HUES6 (cell line): ENCODE measurements around the gene ATXN7L1.

Experiments used
- H3K27ac ChIP-seq: 2 replicates; pipeline ENCODE4 v1.7.0; 2013; ENCODE audit warnings: low read depth, mild to moderate bottlenecking, low read length, inconsistent platforms
- H3K27me3 ChIP-seq: 2 replicates; pipeline ENCODE4 v1.6.1; 2013; ENCODE audit warnings: low read length; ENCODE audit not compliant: control insufficient read depth, insufficient read depth
- H3K36me3 ChIP-seq: 2 replicates; pipeline ENCODE4 v1.6.1; 2013; ENCODE audit warnings: low read length; ENCODE audit not compliant: control insufficient read depth, insufficient read depth
- H3K4me1 ChIP-seq: 2 replicates; pipeline ENCODE4 v1.6.1; 2013; ENCODE audit warnings: low read length; ENCODE audit not compliant: control insufficient read depth, insufficient read depth
- H3K4me3 ChIP-seq: 2 replicates; pipeline ENCODE4 v1.5.1; 2013; ENCODE audit warnings: low read depth, low read length
- H3K9ac ChIP-seq: one replicate; pipeline ENCODE4 v1.6.1; 2013; ENCODE audit warnings: mild to moderate bottlenecking, low read length
- H3K9me3 ChIP-seq: 2 replicates; pipeline ENCODE4 v1.6.1; 2013; ENCODE audit warnings: low read depth, low read length; ENCODE audit not compliant: control insufficient read depth, insufficient read depth

The ATXN7L1 gene

DNA sequence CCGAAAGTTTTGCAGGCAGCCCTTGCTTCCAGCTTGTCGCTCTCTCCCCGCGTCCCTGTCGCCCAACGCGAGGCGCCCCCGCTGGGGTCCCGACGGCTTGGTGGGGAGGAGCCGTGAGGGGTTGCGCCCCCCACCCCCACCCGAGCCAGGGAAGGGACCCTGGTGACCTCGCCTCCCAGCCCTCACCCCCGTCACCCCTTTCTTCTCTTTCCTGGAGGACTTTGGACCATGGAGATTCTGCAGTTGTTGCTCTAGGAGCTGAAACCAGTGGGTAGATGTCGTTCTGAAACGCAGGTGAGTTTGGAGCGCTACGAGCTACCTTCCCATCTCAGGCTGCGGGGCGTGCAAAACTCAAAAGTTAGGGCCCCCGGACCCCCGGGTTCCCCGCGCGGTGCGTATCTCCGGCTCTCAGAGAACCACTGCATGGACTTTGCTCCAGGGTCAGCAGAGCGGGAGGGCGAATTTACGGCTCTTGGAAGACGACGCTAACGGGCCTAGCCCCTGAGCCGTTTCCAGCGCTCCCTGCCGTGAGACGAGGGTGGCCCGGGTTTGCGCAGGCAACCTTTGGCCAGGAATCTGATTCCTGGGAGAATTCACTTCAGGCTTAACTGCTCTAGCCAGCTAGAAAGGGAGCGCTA lies 684 bp upstream of the ATXN7L1 start:
- Histone ChIP-seq H3K27me3 (peaks cover 12% of the 10 kb centered on the region), H3K27ac (no peak overlapping the region; the same call in 1 of the 2 replicates), H3K9ac (peak overlapping the region; percentile 84), H3K4me3 (peak overlapping the region; percentile 75), H3K36me3 (peaks cover 10% of the 10 kb centered on the region), H3K4me1 (peaks cover 26% of the 10 kb centered on the region), H3K9me3 (no peaks in the 10 kb centered on the region)

DNA sequence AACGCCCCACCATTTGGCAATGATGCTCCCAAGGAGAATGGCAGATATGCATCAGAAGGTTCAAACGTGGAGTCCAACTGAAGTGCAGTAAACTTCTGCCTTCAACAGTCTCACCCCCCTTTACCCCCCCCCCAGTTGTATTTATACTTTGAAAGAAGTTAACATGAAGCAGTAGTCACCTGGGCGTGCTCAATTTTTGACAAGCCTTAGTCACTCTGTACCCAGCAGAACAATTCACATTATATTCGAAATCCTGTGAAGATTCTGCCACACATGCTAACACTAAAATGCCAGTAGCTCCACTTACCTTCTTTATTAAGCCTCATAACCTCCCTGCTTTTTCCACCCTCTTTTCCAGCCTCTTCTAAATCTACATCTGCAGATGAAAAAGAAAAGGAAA lies 894 bp downstream of the ATXN7L1 start:
- H3K27me3 ChIP-seq: peaks cover 12% of the 10 kb centered on the region
- H3K4me1 ChIP-seq: peaks cover 24% of the 10 kb centered on the region
- no peaks in the 10 kb centered on the region for H3K9me3 ChIP-seq
- H3K4me3 ChIP-seq: peak overlapping the region; percentile 89
- H3K36me3 ChIP-seq: peaks cover 10% of the 10 kb centered on the region
- 0 out of 2 replicates have a peak overlapping the region, but pooled peaks have one; percentile 85 for H3K27ac ChIP-seq
- H3K9ac ChIP-seq: peak overlapping the region; percentile 95

DNA sequence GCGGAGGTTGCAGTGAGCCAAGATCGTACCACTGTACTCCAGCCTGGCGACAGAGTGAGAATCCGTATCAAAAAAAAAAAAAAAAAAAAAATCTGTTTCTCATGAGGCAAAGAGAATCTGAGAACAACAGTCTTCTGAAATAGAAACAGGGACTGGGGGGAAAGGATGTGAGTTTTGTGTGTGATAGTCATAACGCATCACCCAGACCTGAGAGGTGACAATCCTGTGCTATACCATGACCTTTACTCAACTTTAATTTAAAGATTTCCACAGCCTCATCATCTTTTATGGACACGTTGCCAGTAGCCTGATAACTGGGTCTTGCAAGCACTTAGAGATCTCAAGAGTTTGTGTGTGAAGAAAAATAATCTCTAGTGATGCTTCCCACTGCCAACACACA lies 2.3 kb downstream of the ATXN7L1 start:
- Histone ChIP-seq H3K4me1 (peaks cover 22% of the 10 kb centered on the region), H3K27ac (no peak overlapping the region), H3K36me3 (peaks cover 12% of the 10 kb centered on the region), H3K4me3 (no peak overlapping the region), H3K27me3 (peaks cover 12% of the 10 kb centered on the region), H3K9me3 (no peaks in the 10 kb centered on the region), H3K9ac (no peak overlapping the region)

DNA sequence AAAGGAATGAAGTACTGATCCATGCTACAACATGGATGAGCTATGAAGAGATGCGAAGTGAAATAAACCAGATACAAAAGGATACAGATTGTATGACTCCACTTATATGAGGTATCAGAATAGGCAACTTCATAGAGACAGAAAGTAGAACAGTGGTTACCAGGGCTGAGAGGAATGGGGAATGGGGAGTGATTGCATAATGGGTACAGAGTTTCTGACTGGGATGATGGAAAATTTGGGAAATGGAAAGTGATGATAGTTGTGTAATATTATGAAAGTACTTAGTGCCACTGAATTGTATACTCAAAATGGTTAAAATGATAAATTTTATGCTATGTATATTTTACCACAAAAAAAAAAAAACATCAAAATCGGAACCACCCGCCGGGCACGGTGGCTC lies 3.9 kb downstream of the ATXN7L1 start:
- Histone ChIP-seq H3K4me3 (no peak overlapping the region), H3K36me3 (peaks cover 19% of the 10 kb centered on the region), H3K4me1 (peaks cover 7% of the 10 kb centered on the region; the same call in 1 of the 2 replicates), H3K9ac (no peak overlapping the region), H3K27me3 (peaks cover 1% of the 10 kb centered on the region), H3K27ac (no peak overlapping the region), H3K9me3 (no peaks in the 10 kb centered on the region)

DNA sequence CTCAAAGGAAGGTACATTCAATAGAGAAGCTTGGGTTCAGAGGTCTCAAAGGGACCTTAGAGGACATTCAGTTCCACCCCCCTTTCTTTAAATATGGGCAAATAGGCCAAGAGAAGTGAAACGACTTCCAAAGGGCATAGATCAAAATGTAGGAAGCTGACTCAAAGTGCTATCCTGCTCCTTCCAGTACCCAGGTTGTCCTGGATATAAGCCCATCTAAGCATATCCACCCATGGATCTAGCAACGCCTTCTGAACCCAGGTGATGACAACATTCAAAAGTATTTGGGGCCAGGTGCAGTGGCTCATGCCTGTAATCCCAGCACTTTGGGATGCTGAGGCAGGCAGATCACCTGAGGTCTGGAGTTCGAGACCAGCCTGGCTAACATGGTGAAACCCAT lies 5.3 kb downstream of the ATXN7L1 start:
- H3K4me1 ChIP-seq: peaks cover 7% of the 10 kb centered on the region; the same call in 1 of the 2 replicates
- no peak overlapping the region for H3K27ac ChIP-seq
- H3K27me3 ChIP-seq: no peaks in the 10 kb centered on the region
- peaks cover 21% of the 10 kb centered on the region for H3K36me3 ChIP-seq
- no peak overlapping the region for H3K4me3 ChIP-seq
- no peaks in the 10 kb centered on the region for H3K9me3 ChIP-seq
- no peak overlapping the region for H3K9ac ChIP-seq

DNA sequence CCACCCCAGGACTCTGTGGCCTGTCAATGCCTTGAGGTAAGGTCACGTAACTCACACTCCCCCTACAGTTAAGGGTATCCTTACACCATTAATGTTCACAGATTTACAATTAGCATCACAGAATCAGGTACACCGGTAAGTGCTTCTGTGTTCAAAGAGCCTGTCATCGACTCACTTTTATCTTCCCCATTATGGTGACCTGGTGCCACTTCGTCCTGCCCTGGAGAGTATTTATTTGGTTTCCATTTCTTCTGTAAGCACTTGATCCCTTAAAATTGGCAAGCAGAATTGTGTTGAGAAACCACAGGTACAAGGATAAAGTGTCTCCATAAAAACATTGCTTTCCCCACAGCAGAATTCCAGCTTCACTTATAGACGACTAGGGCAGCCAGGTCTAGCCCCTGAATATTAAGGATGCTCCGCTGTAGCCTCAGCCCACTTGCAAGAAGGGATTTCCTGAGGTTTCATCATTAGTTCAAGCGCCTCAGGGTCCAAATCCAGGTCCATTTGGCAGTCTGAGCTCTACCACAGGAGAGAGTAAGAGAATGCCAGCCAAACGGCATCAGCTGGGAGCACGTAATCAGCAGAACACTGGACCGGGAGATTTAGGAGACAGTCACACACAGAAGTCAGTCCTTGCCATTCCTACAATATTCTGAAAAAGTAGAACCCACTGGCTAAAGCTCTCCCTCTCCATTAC lies 10.1 kb downstream of the ATXN7L1 start:
- Histone ChIP-seq H3K9me3 (no peaks in the 10 kb centered on the region), H3K36me3 (peaks cover 16% of the 10 kb centered on the region; the same call in 1 of the 2 replicates), H3K27ac (no peak overlapping the region)

DNA sequence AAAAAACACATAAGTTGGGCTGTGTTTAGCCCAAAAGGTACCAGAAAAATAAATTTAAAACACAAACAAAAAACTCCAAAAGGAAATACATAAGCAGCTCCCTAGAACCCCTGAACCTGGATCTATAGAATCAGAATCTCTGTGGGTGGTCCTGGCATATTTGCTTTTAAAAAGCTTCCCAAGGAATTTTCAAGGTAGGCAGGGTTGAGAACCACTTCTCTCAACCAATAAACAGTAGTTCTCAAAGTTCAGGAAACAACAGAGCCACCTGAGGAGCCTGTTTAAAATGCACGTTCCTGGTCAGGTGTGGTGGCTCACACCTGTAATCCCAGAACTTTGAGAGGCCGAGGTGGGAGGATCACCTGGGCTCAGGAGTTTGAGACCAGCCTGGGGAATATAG lies 12.5 kb downstream of the ATXN7L1 start:
- H3K36me3 ChIP-seq: peaks cover 14% of the 10 kb centered on the region; the same call in 1 of the 2 replicates

More for the DNA sequence above, 10.1 kb downstream of the ATXN7L1 start:
- H3K27me3 ChIP-seq: no peaks in the 10 kb centered on the region
- H3K9ac ChIP-seq: no peak overlapping the region
- peaks cover 22% of the 10 kb centered on the region for H3K4me1 ChIP-seq
- no peak overlapping the region for H3K4me3 ChIP-seq

DNA sequence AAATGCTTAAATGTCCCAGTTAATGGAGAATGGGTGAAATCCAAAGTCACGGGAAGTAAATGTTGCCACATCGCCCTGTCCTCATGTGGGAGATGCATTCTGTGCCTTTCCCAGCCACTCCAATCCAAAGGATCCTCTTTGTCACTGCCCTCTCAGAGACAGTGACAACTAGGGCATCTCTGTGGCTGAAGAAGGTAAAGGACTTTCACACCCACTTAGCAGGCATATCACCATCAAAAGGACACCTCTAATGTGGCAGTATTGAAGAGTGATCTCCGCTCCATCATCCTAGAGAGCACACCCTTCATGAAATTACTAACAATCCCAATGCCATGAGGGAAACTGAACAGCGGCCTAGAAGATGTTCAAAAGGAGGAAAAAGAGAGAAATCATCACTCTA lies 13.6 kb downstream of the ATXN7L1 start:
- Histone ChIP-seq H3K9me3 (no peaks in the 10 kb centered on the region), H3K27me3 (no peaks in the 10 kb centered on the region), H3K4me3 (no peak overlapping the region), H3K9ac (no peak overlapping the region), H3K36me3 (peaks cover 8% of the 10 kb centered on the region; the same call in 1 of the 2 replicates), H3K27ac (no peak overlapping the region), H3K4me1 (peaks cover 28% of the 10 kb centered on the region)

More for the DNA sequence above, 12.5 kb downstream of the ATXN7L1 start:
- H3K27me3 ChIP-seq: no peaks in the 10 kb centered on the region
- no peak overlapping the region for H3K27ac ChIP-seq
- H3K9me3 ChIP-seq: no peaks in the 10 kb centered on the region
- H3K9ac ChIP-seq: no peak overlapping the region
- H3K4me1 ChIP-seq: peaks cover 28% of the 10 kb centered on the region
- no peak overlapping the region for H3K4me3 ChIP-seq

DNA sequence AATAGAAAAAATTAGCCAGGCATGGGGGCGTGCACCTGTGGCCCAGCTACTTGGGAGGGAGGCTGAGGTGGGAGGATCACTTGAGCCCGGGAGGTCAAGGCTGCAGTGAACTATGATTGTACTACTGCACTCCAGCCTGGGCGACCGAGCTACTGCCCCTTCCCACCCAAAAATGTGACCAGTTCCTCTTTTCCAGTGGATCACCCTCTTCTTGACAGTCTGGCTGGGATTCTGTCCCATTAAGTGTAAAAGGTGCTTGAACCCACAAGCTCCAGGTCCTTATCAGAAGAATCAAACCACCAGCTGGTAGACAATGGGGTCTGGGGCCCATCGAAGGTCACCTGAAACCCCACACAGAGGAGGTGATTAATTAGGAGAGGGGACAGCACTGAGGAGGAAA lies 14.1 kb downstream of the ATXN7L1 start:
- H3K36me3 ChIP-seq: peaks cover 8% of the 10 kb centered on the region; the same call in 1 of the 2 replicates
- no peak overlapping the region for H3K9ac ChIP-seq
- no peak overlapping the region for H3K4me3 ChIP-seq
- no peaks in the 10 kb centered on the region for H3K9me3 ChIP-seq
- no peak overlapping the region for H3K27ac ChIP-seq
- no peaks in the 10 kb centered on the region for H3K27me3 ChIP-seq
- peaks cover 28% of the 10 kb centered on the region for H3K4me1 ChIP-seq

DNA sequence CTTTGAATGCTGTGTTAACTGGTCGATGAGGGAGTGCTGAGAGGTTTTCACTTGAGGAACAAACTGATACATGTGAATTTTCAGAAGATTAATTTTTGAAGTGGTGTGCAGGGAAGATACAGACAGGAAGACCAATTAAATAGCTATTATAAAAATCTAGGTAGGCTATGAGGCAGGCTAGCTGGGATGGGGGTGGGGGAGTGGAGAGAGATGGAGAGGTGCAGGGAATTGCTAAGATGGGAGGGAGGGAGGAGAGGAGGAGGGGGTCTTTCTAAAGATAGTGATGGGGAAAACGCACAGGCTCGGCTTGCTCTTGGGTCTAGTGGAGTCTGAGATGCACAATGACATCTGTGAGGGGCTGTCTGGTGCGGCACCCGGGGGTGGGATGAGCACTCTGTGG lies 15.2 kb downstream of the ATXN7L1 start:
- no peak overlapping the region for H3K4me3 ChIP-seq
- peaks cover 6% of the 10 kb centered on the region; the same call in 1 of the 2 replicates for H3K36me3 ChIP-seq

DNA sequence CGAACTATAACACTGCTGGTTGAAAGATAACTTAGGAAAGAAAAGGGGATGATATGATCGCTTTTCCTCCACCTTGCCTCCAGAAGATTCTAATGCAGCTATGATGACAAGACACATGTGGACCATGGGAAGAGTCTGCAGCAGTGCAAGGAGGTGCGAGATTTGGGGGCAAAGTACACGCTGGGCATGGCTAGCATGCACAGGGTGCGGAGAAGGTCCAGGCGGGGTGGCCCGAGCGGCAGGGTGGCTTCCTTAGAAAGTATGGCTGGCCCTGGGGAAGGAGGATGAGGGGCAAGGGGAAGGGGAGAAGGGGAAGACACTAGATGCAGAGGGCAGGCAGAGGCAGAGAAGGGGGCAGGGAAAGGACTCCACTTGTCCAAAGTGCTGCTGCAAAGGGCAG lies 15.6 kb downstream of the ATXN7L1 start:
- H3K9ac ChIP-seq: no peak overlapping the region
- no peak overlapping the region for H3K4me3 ChIP-seq
- peaks cover 2% of the 10 kb centered on the region; the same call in 1 of the 2 replicates for H3K36me3 ChIP-seq
- H3K9me3 ChIP-seq: no peaks in the 10 kb centered on the region
- H3K4me1 ChIP-seq: peaks cover 28% of the 10 kb centered on the region
- H3K27ac ChIP-seq: no peak overlapping the region
- H3K27me3 ChIP-seq: no peaks in the 10 kb centered on the region

More for the DNA sequence above, 15.2 kb downstream of the ATXN7L1 start:
- Histone ChIP-seq H3K27me3 (no peaks in the 10 kb centered on the region), H3K27ac (no peak overlapping the region), H3K9me3 (no peaks in the 10 kb centered on the region), H3K9ac (no peak overlapping the region), H3K4me1 (peaks cover 28% of the 10 kb centered on the region)
